ENCODE measurements around the gene SERPINB6.

The SERPINB6 gene

DNA sequence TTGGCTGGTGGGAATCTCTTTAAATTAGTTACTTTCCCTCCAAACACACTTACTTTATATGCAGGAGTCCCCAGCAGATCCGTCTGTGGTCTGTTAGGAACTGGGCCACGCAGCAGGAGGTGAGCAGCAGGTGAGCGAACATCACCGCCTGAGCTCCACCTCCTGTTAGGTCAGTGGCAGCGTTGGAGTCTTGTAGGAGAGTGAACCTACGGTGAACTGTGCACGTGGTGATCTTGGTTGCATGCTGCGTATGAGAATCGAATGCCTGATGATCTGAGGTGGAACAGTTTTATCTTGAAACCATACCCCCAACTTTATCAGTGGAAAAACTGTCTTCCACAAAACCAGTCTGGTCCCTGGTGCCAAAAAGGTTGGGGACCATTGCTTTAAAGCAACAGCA lies 5.0 kb downstream of the SERPINB6 start:
- TF ChIP-seq, protein P1, sequence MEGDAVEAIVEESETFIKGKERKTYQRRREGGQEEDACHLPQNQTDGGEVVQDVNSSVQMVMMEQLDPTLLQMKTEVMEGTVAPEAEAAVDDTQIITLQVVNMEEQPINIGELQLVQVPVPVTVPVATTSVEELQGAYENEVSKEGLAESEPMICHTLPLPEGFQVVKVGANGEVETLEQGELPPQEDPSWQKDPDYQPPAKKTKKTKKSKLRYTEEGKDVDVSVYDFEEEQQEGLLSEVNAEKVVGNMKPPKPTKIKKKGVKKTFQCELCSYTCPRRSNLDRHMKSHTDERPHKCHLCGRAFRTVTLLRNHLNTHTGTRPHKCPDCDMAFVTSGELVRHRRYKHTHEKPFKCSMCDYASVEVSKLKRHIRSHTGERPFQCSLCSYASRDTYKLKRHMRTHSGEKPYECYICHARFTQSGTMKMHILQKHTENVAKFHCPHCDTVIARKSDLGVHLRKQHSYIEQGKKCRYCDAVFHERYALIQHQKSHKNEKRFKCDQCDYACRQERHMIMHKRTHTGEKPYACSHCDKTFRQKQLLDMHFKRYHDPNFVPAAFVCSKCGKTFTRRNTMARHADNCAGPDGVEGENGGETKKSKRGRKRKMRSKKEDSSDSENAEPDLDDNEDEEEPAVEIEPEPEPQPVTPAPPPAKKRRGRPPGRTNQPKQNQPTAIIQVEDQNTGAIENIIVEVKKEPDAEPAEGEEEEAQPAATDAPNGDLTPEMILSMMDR (IDR thresholded peaks at IDR 0.05; ENCODE audit: low read depth, low read length): no peak
- H3K4me3 ChIP-seq (ENCODE audit: low read depth, low read length): no peak overlapping the region

DNA sequence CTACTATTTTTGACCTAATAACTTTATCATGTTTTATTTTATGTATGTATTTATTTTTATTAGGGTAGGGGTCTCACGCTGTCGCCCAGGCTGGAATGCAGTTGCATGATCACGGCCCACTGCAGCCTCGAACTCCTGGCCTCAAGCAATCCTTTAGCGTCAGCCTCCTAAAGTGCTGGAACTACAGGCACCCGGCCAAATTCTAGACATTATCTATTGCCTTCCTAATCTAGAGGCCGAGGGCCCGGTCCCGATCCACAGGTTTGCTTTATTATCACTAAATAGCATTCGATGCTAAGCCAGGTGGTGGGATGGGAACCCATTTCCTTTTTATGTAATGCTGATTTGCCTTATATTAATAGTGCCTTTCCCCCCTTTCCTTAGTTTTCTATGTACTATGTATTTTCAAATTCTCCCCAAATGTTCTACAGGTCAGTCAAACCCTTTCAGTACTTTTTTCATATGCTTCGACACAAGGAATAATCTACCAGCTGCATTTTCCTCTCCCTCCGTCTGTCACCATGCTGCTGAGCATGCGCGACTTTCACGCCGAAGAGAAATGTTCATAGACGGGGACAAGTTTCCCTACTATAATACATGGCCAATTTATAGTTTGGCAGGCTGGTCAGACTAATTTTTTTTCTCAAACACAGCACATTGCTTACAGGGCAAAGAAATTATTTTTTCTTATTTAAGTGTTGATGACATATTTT lies 6.4 kb downstream of the SERPINB6 start:
- TF ChIP-seq, protein P1 (IDR thresholded peaks at IDR 0.05; ENCODE audit: low read depth, low read length): no peak
- no peak overlapping the region for H3K4me3 ChIP-seq (ENCODE audit: low read depth, low read length)

DNA sequence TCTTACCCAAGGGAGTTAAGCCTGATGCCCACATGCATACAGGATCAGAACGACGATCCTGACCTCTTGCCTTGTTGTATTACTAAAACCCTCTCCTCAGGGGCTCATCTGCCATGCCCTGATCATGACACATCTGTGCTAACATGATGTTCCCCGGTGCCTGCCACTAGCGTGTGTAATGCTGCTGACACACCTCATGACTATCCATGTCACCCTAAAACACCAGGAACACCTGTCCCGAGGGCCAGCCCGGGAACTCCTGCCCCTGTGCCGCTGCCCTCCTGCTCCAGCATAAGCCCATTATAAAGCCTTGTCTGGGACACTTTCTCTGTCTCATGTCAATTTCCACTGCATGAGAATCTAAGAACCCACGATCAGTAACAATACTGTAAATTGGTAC lies 7.6 kb downstream of the SERPINB6 start:
- TF ChIP-seq, protein P1 (IDR thresholded peaks at IDR 0.05; ENCODE audit: low read depth, low read length): no peak
- H3K4me3 ChIP-seq (ENCODE audit: low read depth, low read length): no peak overlapping the region

DNA sequence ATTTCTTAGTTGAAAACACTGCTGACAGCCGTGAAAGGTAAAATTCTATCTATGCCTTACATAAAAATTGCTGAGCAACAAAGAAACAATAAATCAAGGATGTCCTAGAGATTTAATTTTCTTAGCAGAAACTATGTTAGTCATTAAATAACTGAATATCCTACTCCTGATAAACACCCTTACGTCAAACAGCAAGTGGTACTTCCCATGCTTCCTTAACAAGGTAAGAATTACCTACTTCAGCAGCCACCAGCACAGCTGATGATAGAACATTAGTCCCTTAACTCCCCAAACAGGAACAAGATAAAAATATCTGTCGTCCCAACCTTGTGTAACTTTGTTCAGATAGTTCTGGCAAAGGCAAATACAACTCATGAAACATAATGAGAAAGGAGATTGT lies 8.7 kb downstream of the SERPINB6 start:
- H3K4me3 ChIP-seq (ENCODE audit: low read depth, low read length): no peak overlapping the region
- TF ChIP-seq, protein P1 (IDR thresholded peaks at IDR 0.05; ENCODE audit: low read depth, low read length): no peak

DNA sequence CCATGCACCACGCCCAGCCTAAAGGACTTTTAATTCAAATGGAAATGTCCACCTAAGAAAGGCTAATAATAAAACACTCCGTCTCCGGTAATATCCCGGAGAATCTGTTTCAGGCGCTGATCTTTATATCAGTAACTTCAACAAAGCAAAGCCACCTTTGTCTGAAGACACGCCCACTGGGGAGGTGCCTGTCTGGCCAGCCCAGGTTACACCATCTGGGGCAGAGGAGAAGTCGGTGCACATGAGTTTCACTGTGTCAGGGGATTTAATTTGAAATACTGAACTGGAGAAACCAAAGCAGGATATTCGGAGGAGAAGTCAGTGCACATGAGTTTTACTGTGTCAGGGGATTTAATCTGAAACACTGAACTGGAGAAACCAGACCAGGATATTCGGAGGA lies 9.4 kb downstream of the SERPINB6 start:
- TF ChIP-seq, protein P1 (IDR thresholded peaks at IDR 0.05; ENCODE audit: low read depth, low read length): no peak
- no peak overlapping the region for H3K4me3 ChIP-seq (ENCODE audit: low read depth, low read length)

DNA sequence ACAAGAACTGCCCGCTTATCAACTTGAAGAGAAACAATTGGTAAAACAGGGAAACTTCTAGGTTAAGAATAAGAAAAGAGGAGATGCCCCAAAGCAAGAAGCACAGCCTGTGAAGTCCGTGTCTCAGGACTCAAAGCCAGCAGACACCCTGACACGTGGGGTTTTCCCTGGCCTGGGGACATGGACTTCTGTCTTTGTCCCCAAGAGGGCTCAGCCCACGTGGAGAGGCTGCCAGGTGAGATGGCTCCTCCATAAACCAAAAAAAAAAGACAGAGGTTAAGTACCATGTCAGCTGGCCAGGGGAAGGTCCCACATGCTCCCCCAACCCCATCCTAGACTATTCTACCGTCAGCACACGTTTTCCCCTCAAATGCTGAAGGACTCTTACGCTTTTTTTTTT lies 9.9 kb downstream of the SERPINB6 start:
- TF ChIP-seq, protein P1 (IDR thresholded peaks at IDR 0.05; ENCODE audit: low read depth, low read length): no peak
- H3K4me3 ChIP-seq (ENCODE audit: low read depth, low read length): no peak overlapping the region

DNA sequence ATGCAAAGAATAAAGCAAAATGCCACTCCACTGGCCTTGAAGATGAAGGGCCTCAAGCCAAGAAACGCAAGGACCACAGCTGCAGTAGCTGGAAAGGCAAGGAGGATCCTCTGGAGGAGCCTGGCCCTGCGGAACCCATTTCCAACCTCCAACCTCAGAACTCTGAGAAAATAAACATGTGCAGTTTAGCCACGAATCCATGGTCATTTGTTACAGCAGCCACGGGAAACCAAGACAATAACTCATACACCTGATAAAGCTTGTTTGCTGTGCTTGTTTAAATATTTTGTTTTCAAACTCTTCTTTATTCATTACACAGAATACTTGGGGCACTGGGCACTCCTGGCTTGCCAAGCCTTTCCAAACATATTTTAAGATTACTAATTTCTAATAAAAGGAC lies 10.4 kb downstream of the SERPINB6 start:
- TF ChIP-seq, protein P1 (IDR thresholded peaks at IDR 0.05; ENCODE audit: low read depth, low read length): no peak
- H3K4me3 ChIP-seq (ENCODE audit: low read depth, low read length): peak overlapping the region; percentile 3
